Muscle layer of duodenum (tissue), 2 donors: Measurements from ENCODE around the gene PCYT1A.
"Not testable (repeated sequence)": the region's sequence is repeated elsewhere in the genome, so short reads cannot be mapped to it uniquely, and the experiment has no call there.

ENCODE experiments used
- H3K27ac ChIP-seq: one replicate; pipeline ENCODE4 v1.7.0; 2013; ENCODE audit warnings: mild to moderate bottlenecking, low read length
- H3K27me3 ChIP-seq: one replicate; pipeline ENCODE4 v1.7.0; 2013; ENCODE audit warnings: low read depth, mild to moderate bottlenecking, control low read depth, low read length
- H3K36me3 ChIP-seq, 2 donors: one replicate each; pipeline ENCODE4 v1.7.0; 2013; ENCODE audit warnings: low read length in 2 of 2, control low read depth in 1 of 2, mild to moderate bottlenecking in 1 of 2; ENCODE audit not compliant: insufficient read depth in 2 of 2, control insufficient read depth in 1 of 2
- H3K4me1 ChIP-seq, 2 donors: one replicate each; pipeline ENCODE4 v1.7.0; 2013; ENCODE audit warnings: low read length in 2 of 2, mild to moderate bottlenecking in 2 of 2, control low read depth in 1 of 2, moderate library complexity in 1 of 2; ENCODE audit not compliant: insufficient read depth in 2 of 2, control insufficient read depth in 1 of 2
- H3K4me3 ChIP-seq, 2 donors: one replicate each; pipeline ENCODE4 v1.7.0; 2013; ENCODE audit warnings: low read length in 2 of 2, low read depth in 1 of 2, mild to moderate bottlenecking in 1 of 2
- H3K9me3 ChIP-seq, 2 donors: one replicate each; pipeline ENCODE4 v1.7.0; 2013; ENCODE audit warnings: low read length in 2 of 2, control low read depth in 1 of 2, mild to moderate bottlenecking in 1 of 2; ENCODE audit not compliant: control insufficient read depth in 1 of 2
- donor health status: healthy.

Gene PCYT1A

DNA sequence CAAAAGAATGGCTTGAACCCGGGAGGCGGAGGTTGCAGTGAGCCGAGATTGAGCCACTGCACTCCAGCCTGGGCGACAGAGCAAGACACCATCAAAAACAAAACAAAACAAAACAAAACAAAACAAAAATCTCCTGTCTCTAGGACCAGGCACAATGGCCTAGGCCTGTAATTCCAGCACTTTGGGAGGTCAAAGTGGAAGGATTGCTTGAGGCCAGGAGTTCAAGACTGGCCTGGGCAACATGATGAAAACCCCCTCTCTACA is 103.4 kb downstream of the PCYT1A start:
- H3K4me1 ChIP-seq, H3K4me3 ChIP-seq, H3K9me3 ChIP-seq, H3K36me3 ChIP-seq, H3K27me3 ChIP-seq, H3K27ac ChIP-seq: not testable (repeated sequence)

DNA sequence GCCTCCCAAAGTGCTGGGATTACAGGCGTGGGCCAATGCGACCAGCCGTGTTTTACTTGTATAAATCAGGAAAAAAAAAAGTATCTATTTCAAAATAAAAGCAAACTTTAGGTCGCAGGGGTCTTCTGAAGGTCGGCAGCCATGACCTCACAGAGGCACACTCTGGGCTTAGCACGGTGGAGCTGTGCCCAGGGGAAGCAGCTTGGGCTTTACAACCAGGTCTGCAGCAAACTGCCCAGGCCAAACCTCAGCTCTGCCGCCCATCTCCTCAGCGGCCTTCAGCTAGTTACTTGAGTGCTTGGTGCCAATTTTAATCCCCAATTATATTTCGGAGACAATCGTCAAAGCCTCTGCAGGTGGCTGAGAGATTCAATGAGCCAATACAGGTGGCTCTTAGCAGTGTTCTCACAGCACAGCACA is 106.4 kb downstream of the PCYT1A start:
- no peaks in the 10 kb centered on the region for H3K27me3 ChIP-seq
- no peak overlapping the region for H3K4me3 ChIP-seq
- peaks cover 0 to 5% of the 10 kb centered on the region in 2 donors for H3K4me1 ChIP-seq
- no peak overlapping the region for H3K27ac ChIP-seq
- no peaks in the 10 kb centered on the region for H3K36me3 ChIP-seq
- H3K9me3 ChIP-seq, result no peaks in the 10 kb centered on the region

DNA sequence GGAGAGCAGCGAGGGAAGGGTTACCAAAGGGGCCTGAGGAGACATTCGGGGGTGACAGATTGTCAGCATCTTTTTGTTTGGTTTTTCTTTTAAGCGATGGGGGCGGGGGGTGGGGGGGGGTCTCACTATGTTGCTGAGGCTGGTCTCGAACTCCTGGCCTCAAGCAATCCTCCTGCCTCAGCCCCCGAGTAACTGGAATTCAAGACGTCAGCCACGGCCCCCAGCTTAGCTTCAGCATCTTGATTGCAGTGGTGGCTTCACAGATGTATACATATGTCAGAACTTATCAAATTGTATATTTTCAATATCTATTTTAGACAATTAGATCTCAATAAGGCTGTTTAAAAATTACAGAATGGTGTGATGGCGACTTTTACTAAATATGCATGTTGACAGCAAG is 107.2 kb downstream of the PCYT1A start:
- Histone ChIP-seq H3K4me3 (no peak overlapping the region), H3K4me1 (peaks cover 0 to 5% of the 10 kb centered on the region in 2 donors), H3K27ac (peak overlapping the region; percentile 74), H3K9me3 (no peaks in the 10 kb centered on the region), H3K27me3 (no peaks in the 10 kb centered on the region), H3K36me3 (no peaks in the 10 kb centered on the region)
